GM19025 (cell line): ENCODE measurements around the gene IL1RAPL2.
"Not testable (repeated sequence)": the region's sequence is repeated elsewhere in the genome, so short reads cannot be mapped to it uniquely, and the experiment has no call there.

Source experiments
- ATAC-seq: cut with Tn5 transposase; IDR thresholded peaks from one replicate; pipeline ENCODE4 v1.9.1; 2021; ENCODE audit warnings: mild to moderate bottlenecking, low read depth, moderate library complexity; ENCODE audit not compliant: unreplicated experiment

The IL1RAPL2 gene

DNA sequence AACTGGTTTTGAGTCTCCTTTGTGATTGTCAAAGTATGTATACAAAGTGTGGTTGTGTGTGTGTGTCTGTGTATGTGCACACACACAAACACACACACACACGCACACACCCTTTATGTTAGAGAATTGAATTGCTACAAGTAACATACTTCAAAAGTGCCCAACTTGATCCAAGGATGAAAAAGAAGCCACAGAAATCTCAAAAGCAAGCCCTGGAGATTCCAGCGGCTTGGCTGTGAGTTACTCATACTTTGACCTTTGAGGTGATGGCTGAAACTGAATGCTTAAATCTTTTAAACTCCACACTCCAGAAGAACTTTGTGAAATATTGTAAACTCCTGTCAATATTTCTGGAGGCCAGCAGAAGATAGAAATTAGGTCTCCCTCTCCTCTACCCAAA is 1087.9 kb downstream of the IL1RAPL2 start:
- ATAC-seq, result no peak

DNA sequence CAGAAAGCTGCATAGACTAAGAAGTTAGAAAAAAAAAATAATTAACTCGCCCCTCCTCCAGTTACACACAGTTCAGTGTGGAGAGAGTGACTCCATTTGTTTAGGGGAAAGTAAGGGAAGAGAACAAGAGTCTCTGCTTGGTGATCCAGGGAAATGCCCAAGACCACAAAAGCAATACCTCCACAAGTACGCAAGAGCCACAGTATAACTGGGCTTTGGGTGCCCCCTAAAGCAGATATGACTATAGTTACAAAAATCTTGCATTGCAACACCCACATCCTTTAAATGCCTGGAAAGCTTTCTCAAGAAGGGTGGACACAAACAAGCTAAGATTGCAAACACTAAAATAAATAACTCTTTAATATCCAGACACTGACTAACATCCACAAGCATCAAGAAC is 1092.1 kb downstream of the IL1RAPL2 start:
- no peak for ATAC-seq

DNA sequence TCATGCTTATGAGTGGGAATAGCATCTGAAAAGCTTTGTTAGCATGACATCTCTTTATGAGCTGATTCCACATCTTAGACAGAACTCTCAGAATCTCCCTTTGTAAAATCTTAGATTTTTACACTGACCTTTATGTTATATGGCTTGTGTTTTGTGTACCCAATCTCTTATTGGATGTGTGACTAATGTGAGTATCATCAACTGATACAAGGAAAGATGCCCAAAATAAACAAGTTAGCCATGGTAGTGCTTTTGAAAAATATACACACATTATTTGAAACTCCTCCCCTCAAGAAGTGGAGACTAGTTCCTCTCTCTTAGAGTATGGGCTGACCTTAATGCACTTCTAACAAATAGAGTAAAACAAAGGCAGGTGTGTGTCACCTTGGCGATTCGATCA is 1096.2 kb downstream of the IL1RAPL2 start:
- no peak for ATAC-seq

DNA sequence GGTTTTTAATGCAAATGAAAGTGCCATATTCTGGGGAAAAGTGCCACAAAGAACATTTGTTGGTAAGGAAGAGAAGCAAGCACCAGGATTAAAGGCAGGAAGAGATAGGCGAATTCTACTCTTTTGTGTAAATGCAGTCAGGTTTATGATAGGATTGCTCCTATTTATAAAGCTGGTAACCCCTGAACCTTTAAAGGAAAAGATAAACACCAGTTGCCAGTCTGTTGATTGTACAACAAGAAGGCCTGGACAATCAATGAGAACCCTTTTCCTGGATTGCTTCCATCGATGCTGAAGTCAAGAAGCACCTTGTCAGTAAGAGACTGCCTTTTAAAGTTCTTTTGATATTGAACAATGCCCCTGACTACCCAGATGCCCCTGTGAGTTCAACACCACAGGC is 1098.2 kb downstream of the IL1RAPL2 start:
- no peak for ATAC-seq

DNA sequence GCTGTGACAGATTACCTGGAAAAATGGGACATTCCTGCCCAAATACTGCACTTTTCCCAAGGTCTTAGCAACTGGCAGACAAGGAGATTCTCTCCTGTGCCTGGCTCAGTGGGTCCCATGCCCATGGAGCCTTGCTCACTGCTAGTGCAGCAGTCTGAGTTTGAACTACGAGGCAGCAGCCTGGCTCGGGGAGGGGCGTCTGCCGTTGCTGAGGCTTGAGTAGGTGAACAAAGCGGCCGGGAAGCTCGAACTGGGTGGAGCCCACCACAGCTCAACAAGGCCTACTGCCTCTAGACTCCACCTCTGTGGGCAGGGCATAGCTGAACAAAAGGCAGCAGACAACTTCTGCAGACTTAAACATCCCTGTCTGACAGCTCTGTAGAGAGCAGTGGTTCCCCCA is 1118.3 kb downstream of the IL1RAPL2 start:
- ATAC-seq, result not testable (repeated sequence)

DNA sequence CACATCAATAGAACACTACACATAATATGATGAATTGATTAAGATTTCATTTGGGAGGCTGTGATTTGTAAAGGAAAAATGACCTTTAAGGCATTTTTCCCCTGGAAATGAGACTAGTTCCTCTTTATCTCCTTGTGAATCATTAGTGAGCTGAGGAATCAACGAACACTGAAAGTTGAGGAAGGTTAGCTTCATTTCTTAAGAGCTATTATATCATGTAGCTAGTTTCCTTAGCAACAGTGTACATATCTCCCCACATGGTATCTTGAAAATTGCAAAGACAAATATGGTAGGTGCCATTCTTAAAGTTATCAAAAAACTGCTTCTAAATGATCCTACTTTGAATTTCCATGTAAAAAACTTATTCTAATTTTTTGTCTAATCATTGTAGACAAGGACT is 1128.8 kb downstream of the IL1RAPL2 start:
- ATAC-seq, result no peak

DNA sequence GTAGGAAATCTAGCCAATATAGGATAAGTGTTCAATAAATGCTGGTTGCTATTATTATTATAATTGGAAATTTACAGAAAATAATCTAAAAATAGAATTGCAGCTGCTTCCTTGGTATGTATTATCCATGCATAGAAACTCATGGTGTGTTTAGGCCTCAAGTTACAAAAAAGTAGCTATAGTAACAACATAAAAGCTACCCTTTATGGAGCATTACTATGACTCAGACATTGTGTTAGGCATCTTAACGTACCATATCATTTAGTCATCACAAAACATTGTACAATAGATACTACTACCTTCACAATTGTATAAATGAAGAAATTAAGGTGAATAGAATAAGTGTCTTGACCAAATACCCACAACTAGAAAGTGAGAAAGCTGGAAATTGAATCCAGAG is 1129.5 kb downstream of the IL1RAPL2 start:
- ATAC-seq, result no peak

DNA sequence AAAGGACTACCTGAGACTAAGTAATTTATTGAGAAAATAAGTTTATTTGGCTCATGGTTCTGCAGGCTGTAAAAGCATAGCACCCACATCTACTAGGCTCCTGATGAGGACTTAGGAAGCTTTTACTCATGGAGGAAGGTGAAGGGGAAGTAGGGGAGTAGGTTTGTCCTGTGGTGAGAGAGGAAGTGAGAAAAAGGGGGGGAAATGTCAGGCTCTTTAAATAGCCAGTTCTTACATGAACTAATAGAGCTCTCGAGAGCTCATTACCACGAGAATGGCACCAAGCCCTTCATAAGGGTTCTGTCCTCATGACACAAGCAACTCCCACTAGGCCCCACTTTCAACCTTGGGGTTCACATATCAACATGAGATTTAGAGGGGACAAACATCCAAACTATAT is 1130.9 kb downstream of the IL1RAPL2 start:
- ATAC-seq, result no peak

DNA sequence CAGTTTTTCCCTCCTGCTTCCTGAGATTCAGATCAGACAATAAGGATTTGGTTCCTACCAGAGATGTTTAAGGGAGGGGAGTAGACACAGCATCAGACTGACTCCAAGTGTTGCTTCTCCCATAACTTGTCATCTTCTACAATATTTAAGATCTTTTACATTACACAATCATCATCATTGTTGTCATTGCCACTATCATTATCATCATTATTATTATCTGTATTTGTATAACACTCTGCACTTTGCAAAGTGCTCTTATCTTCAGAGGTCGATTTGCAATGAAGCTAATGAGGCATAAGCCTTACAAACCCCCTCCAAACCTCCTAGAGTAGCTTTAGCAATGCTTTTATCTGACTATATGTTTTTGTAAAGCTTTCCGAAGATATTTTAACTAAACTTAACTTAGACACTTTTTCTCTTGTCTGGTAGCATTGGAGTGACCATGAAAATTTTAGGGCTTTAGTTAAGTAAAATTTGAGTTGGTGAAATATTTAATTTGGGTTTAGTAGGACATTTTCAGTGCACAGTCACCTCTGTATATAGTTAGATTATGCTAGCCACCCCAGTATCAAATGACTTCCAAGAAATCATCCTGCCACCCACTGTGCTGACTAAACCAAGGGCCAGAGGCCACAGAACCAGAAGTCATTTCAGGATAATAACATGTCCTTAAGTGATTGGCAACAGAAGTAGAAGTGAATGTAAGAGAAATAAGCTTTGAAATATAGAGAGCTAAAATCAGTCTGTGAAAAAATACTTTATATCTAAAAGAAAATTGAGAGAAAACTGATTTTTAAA is 1132.2 kb downstream of the IL1RAPL2 start:
- ATAC-seq, result no peak

DNA sequence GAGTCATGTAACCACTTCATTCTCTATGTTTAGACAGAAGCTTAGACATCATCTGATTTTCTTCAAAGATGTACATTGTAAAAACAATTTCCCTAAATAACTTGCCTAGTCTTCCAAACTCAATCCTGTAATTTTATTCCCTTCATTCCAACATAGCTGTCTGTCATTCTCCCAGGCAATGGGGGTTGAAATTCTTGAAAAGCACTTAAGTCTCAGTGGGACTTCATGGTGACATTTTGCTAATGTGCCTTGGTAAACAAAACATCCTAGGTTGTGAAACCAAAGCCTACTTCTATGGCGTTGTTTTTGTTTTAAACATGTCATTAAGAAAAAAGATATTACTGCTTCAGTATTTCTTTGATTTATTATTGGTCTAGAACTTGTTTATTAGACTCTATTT is 1134.3 kb downstream of the IL1RAPL2 start:
- ATAC-seq, result no peak

DNA sequence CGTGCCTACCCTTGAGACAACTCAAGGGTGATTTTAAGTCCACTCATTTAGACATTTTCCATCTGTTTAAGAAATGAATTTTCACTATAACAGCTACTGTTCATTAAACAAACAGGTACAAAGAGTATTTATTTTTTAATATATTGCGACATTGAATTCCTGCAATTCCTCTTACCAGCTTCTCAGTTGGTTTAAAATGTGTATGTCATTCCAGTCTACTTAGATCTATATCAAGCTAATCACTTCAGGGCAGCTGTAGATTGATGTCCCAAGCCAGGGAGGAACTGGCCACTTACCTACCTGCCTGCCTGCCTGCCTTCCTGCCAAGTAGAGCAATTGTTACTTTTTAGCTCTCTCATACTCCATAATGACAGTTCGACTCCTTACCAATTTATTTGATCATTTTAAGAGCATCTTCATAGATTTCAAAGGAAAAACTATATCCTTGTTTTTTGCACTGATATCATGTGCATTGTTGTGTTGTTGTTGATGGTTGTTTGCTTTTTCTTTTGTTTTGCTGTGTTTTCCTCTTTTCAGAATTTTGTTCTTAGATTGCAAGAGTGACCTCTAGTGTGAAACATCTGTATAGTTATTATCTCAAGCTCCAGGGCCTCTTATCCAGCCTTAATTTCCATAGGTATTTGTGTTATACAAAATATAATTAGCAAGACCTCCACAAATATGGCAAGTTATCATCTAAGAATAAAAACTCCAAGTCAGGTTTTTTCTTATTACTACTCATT is 1135.5 kb downstream of the IL1RAPL2 start:
- no peak for ATAC-seq

DNA sequence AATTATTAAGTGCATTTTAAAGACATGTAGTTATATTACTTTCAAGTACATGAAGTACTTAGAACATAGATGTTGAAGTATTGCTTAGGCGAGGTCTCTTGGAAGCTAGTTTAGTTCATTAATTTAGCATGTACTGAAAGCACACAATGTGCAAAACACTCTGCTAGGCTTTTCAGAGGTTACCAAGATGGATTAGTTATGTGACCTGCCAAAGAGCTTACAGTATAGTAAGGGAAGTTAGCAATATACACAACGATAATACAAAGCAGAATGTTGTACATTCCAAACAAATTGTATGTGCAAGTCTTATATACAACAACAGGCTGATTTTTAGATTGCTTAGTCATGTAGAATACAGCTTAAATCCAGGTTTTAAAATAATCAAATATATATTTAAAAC is 1137.9 kb downstream of the IL1RAPL2 start:
- no peak for ATAC-seq

DNA sequence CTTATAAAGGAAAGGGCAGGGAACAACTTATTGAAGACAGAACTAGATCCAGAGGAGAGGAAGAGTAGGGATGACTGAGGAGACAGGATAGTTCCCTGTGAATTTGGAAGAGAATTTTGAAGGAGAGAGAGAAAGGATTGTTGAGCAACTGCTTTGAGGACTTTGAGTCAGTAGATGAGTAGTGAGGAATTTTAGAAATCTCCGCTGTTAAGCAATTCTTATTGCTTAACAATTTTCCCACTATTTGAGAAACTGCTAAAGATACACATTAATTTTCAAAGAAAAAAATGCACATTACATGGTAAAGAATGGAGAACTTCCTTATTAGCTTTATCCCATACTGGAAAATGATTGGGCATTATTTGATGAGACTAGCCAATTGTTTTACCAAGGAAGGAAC is 1140.0 kb downstream of the IL1RAPL2 start:
- no peak for ATAC-seq

DNA sequence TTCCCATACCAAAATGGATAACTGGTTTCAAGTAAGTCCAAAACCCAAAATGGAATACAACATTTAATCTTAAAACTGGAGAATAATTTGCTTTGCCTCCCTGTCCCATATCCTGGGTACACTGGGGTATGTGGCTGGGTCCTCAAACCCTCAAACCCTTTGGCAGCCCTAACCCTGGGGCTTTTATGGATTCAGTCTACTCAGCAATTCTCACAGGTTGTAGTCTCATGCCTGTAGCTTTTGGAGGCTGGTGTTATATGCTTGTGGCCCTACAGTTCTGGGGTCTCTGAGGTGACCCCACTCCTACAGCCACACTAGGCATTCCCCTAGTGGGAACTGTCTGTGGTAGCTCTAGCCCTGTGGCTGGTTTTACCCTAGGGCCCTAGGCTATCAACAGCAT is 1145.8 kb downstream of the IL1RAPL2 start:
- no peak for ATAC-seq

DNA sequence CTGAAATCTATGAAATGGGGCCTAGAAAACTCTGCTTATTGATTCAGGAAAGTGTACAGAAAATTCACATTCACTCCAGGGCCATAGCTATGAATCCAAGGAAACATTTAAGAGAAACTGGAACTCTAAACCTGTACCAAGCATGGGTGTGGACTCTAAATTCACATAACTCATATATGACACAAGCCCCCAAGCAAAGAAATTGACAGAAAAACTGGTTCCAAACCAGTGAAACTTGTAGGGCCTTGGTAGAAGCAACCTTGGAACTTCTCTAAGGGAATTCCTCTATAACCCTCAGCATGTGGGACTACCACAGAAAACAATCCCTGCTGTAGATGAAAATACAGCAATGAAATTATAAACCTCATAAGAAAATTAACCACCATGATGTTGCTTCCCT is 1149.7 kb downstream of the IL1RAPL2 start:
- ATAC-seq, result no peak

DNA sequence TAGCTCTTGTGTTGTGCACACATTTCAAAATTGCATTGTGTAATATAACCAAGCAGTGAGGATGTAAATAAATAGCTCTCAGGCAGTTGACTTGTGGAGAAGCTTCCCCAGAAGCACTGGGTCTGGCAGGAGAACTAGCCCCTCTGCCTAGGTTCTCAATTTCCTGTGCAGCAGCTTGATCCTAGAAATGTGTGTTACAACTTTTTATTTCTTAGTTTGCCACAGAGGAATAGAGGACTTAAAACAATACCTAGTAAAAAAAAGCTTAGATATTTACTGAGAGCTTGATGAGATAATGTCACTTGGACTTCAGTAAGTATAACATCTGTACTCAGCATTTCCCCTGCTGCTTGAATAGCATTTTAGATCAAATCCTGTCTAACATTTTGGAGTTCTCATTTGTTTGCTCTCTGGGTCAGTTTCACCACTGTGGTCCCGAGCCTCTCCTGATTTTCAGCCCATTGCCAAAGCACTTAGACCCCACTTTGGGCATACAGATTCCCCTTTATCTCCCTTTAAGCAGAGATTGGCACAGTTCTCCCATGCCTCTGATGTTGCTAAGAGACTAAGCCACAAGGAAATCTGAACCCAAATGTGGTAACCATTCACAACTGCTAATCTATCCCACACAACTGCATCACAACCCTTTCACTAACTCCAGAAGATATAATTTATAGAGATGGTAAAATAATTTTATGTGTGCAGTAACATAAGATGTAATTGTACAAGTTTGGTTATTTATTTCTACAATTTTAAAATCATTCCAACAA is 1158.2 kb downstream of the IL1RAPL2 start:
- no peak for ATAC-seq

DNA sequence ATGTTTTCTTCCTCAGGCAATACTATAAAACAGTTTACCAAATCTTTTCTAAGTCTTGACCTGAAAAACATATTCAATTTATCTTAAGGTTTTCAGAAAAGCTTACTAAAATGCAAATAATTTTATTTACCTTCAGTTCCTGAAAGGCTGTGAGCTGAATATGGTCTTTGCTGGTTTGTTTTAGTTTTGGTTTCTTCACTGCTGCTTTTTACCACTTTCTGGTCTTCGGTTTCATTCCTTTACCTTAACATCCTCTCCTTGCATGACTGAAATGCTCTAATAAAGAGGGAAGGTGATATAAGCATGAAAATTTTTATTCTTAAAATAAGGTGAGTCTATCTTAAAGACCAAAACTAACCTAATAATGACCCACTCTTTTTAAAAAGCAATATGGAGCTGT is 1159.2 kb downstream of the IL1RAPL2 start:
- ATAC-seq, result peak; percentile 87

DNA sequence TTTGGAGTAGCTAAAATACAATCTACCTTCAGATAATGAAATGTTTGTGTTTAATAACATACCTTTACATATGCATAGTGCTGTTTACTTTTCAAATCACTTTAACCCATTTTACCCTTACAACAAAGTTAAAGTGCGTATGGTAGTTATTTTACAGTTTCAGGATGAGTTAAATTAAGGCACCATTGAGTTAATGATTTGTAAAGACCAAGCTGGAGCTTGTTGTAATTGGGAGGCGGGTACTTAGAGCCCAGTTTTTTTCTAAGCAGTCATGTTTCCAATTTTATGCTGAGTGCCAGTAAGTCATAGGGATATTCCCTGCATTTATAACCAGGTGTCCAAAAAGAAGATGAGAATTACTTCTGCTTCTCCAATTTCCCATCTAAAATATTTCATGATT is 1172.2 kb downstream of the IL1RAPL2 start:
- no peak for ATAC-seq

DNA sequence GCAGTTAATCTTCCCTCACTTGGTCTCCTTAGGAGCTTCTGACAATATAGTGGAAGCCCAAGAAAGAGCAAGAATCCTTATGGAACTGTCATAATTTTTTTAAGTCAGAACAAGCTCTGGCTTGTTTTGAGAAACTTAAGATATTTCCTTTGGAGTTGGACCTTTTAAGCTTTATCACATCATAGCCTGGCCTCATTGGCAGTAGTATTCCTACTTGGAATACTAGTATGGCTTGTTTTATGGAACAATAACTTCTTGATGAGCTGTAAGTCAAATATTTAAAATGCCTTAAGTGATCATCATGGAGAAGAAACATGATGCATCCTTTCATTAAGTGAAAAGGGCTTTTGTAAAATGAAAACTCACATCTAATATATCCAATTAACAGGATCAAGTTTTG is 1178.3 kb downstream of the IL1RAPL2 start:
- no peak for ATAC-seq

DNA sequence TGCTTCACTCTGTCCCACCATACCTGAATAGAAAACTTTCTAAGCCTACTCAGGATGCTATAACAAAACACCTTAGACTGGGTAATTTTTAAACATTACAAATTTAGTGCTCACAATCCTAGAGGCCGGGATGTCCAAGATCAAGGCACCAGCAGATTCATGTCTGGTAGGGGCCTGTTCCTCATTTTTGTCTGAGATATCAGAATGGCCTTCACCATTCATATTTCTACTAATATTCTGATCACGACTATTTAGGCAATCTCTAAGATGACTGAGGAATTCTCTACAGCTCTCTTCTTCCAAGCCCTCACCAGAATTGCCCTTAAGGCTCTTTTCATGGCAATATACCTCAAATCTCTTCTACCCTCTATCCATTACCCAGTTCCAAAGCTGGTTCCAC is 1178.9 kb downstream of the IL1RAPL2 start:
- ATAC-seq, result no peak

DNA sequence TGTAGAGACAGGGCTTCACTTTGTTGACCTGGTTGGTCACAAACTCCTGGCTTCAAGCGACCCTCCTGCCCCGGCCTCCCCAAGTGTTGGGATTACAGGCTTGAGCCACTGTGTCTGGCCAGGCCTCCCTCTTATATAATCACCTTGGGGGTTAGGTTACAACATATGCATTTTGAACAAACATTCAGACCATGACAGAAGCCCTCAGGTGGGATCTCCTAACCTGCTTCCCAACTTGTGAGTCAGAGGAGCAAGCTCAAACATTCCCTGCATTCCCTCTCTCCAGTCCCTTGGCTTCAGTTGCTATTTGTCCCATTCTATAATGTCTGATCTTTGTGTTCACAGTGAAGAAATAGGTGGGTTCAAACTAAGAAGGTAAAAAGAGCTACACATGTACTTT is 1179.9 kb downstream of the IL1RAPL2 start:
- no peak for ATAC-seq
